ENCODE data around the gene SHISAL1.

DNA sequence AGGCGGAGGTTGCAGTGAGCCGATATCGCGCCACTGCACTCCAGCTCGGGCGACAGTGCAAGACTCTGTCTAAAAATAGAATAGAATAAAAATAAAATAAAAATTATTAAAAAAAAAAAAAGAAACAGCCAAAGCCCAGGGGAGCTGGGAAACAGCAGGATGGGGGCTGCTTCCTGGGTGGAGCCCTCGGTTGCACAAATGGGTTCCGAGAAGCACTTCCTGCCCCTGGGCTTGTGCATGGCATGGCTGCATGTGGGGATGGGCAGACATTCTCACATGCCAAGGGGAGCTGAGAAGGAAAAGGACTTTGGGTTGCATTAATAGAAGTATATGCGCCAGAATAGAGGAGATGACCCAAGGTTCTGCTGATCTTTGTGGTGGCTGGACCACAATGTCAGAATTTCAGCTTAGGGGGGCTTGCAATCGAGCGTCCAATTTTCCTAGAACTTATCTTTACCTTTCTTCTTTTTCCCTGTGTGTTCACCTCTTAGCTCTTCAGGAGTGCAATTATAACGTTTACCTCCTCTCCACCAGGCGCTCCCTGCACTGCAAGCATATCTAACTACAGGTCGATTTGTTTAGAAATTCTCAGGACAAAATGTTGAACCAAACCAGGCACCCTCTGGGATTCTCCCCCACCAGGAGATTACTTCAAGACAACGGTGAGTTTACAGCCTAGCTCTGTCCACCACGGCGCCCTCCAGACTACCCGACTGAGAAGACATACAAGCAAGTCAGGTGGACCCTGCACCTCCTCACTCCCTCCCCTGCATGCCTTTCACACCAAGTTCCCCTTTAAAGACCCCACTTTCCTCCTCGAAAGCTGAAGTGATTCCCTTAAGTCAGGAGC is 53.2 kb downstream of the SHISAL1 start:
- TF ChIP-seq EZH2phosphoT487 (IDR thresholded peaks at IDR 0.05; ENCODE audit: insufficient read depth, low read depth), result no peak
- TF ChIP-seq EZH2 (IDR thresholded peaks at IDR 0.05; ENCODE audit: insufficient read depth, poor library complexity, severe bottlenecking), result no peak
